ENCODE measurements around the gene B4GALNT4.
"Not testable (repeated sequence)": the region's sequence is repeated elsewhere in the genome, so short reads cannot be mapped to it uniquely, and the experiment has no call there.

B4GALNT4 gene

DNA sequence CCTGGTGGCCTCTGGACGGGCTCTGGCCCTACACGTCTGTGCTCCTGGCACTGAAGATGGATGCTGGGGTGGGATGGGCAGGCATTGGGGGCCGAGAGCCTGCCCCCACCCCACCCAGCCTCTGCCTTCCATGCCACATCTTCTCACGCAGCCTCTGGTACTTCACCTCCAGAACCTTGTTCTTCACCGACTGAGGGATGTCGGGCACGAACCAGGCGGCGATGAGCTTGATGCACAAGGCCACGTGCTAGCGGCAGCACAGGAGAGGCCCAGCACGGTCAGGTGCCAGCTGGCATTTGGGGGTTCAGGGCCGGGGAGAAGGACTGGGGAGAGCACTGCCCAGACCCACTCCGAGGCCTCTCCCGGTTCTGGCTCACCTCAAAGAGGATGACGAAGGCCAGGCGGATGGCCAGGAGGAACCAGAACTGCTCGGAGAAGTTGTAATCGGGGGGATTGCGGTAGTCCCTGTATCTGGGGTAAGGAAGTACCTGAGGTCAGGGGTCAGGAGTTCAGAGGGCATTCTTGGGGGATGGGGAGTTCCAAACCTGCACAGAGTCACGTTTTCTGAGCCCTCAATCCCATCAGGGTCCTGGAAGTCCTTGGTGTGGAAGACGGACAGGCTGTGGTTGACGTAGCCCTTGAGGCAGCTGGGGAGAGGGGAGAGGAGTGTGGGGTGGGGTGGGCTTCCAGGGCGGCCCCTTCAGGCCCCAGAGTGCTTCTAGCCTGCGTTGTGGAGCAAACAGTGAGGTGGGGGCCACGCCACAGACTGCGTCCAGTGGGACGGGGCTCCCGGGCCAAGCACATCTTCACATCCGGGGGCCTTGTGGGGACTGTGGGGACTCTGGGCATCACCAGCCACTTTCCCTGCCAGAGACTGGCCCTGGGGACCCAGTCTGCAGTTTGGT is 49.3 kb downstream of the B4GALNT4 start:
- Histone ChIP-seq H3K9me3 (ENCODE audit: insufficient read depth, low read depth, low read length) (no peaks in the 10 kb centered on the region), H3K9ac (ENCODE audit: low read depth, low read length) (no peak overlapping the region), H3K4me1 (ENCODE audit: insufficient read depth, low read length) (no peaks in the 10 kb centered on the region), H3K36me3 (ENCODE audit: insufficient read depth, low read depth, low read length) (no peaks in the 10 kb centered on the region), H3K4me3 (ENCODE audit: low read length) (no peak overlapping the region), H3K27me3 (ENCODE audit: insufficient read depth, low read length) (peaks cover 47% of the 10 kb centered on the region), H3K27ac (ENCODE audit: low read length) (no peak overlapping the region)

DNA sequence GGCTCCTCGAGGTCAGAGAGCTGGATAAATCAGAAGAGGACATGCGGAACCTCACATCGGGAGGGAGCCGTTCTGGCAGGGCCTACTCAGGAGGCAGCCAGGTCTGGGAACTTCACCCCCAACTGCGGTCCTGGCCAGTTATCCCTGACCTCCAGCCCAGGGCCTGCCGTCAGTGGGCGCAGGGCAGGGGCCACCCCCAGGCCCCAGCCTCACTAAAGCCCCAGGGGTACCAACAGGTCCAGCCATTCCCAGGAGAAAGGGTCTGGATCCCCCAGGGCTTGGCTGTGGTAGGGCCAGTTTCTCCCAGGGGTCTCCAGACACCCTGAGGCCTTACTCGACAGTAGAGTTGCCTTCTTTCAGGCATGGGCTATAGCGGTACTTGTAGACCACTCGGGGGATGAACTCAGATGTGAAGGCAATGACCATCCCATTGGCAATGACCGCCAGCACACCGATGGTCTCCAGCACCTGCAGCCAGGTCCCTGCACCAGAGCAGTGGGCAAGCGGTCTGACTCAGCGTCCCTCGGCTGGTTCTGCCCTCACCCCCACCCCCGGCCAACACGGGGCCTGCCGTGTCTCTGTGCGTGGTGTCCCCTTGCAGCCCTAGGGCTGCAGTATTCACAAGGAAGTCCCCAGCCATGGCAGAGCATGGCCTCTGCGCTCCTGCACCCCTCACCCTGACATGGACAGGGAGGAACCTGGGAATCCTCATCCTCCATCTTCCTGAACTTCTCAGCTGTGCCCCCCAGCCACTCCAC is 50.1 kb downstream of the B4GALNT4 start:
- Histone ChIP-seq H3K9ac (ENCODE audit: low read depth, low read length) (no peak overlapping the region), H3K4me1 (ENCODE audit: insufficient read depth, low read length) (no peaks in the 10 kb centered on the region), H3K9me3 (ENCODE audit: insufficient read depth, low read depth, low read length) (no peaks in the 10 kb centered on the region), H3K4me3 (ENCODE audit: low read length) (no peak overlapping the region), H3K36me3 (ENCODE audit: insufficient read depth, low read depth, low read length) (no peaks in the 10 kb centered on the region), H3K27ac (ENCODE audit: low read length) (no peak overlapping the region), H3K27me3 (ENCODE audit: insufficient read depth, low read length) (peaks cover 48% of the 10 kb centered on the region)

DNA sequence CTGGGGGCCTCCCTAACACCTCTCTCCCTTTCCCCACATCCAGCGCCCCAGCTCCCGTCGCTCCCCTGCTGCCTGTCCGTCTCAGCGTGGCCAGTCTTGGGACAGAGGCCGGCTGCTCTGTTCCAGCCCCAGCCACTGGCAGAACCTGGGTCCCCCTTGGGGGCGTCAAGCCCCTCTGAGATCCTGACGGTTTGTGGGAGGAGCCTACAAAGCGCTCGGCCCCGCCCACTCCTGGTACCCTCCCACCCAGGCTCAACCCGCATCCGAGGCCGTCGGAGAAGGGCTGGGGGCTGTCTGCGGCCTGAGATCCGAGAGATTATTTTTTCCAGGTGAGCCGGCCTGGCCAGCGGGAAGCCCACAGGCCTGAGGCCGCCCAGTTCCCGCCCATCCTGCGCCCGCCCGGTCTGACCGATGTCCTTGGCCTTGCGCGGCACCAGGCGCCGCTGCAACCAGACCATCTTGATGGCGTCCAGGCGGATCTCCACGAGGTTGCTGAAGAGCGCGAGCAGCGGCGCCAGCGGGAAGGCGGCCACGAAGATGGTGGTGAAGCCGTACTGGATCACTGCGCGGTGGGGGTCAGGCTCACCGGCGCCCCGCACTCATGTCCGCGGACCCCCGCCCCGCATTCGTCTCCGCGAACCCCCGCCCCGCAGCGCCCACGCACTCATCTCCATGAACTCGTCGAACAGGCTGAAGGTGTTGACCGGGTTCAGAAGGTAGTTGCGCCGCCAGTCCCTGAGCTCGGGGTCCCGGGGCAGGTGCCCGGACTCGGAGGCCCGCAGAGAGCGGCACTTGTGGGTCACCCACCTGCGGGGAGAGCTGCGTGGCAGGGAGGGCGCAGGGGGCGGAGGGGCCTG is 51.0 kb downstream of the B4GALNT4 start:
- H3K9ac ChIP-seq (ENCODE audit: low read depth, low read length) = no peak overlapping the region
- peaks cover 51% of the 10 kb centered on the region for H3K27me3 ChIP-seq (ENCODE audit: insufficient read depth, low read length)
- no peaks in the 10 kb centered on the region for H3K36me3 ChIP-seq (ENCODE audit: insufficient read depth, low read depth, low read length)
- H3K9me3 ChIP-seq (ENCODE audit: insufficient read depth, low read depth, low read length) = no peaks in the 10 kb centered on the region
- no peak overlapping the region for H3K4me3 ChIP-seq (ENCODE audit: low read length)
- H3K4me1 ChIP-seq (ENCODE audit: insufficient read depth, low read length) = no peaks in the 10 kb centered on the region
- H3K27ac ChIP-seq (ENCODE audit: low read length) = no peak overlapping the region

DNA sequence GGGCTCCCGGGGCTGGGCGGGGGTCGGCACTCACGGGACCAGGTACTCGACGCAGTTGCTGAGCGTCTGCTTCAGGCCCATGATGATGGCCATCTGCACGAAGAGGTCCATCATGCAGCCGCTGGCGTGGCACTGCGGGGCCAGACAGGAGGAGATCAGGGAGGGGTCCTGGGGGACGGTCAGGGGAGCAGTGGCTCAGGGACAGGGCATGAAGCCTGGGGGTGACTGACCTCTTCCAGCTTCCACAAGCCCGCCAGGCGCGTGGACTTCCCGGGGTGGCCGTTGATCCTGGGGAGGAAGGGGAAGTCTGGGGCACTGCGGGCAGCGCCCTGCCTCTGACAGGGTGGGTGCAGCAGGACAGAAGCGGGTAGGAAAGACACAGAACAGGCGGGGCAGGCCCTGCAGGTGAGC is 51.6 kb downstream of the B4GALNT4 start:
- Histone ChIP-seq H3K9ac (ENCODE audit: low read depth, low read length) (no peak overlapping the region), H3K27me3 (ENCODE audit: insufficient read depth, low read length) (peaks cover 46% of the 10 kb centered on the region), H3K9me3 (ENCODE audit: insufficient read depth, low read depth, low read length) (no peaks in the 10 kb centered on the region), H3K27ac (ENCODE audit: low read length) (no peak overlapping the region), H3K4me3 (ENCODE audit: low read length) (no peak overlapping the region), H3K36me3 (ENCODE audit: insufficient read depth, low read depth, low read length) (no peaks in the 10 kb centered on the region), H3K4me1 (ENCODE audit: insufficient read depth, low read length) (no peaks in the 10 kb centered on the region)

DNA sequence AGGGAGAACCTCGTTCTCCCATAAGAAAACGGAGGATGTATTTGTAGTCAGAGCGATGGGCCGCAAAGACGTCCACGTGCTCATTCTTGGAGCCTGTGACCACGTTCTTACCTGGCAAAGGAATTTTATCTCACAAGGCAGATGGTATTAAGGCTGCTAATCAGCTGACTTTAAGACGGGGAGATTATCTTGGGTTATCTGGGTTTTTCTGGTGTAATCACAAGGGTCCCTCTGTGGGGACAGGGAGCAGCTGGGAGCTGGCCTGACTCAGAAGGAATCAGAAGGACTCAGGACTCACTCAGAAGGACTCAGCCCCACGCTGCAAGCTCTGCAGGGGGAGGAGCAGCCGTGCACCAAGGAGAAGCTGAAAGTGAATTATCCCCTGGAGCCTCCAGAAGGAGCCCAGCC is 53.0 kb downstream of the B4GALNT4 start:
- Histone ChIP-seq H3K9me3 (ENCODE audit: insufficient read depth, low read depth, low read length) (no peaks in the 10 kb centered on the region), H3K36me3 (ENCODE audit: insufficient read depth, low read depth, low read length) (no peaks in the 10 kb centered on the region), H3K9ac (ENCODE audit: low read depth, low read length) (no peak overlapping the region), H3K4me3 (ENCODE audit: low read length) (no peak overlapping the region), H3K27me3 (ENCODE audit: insufficient read depth, low read length) (peaks cover 35% of the 10 kb centered on the region), H3K4me1 (ENCODE audit: insufficient read depth, low read length) (no peaks in the 10 kb centered on the region), H3K27ac (ENCODE audit: low read length) (no peak overlapping the region)

DNA sequence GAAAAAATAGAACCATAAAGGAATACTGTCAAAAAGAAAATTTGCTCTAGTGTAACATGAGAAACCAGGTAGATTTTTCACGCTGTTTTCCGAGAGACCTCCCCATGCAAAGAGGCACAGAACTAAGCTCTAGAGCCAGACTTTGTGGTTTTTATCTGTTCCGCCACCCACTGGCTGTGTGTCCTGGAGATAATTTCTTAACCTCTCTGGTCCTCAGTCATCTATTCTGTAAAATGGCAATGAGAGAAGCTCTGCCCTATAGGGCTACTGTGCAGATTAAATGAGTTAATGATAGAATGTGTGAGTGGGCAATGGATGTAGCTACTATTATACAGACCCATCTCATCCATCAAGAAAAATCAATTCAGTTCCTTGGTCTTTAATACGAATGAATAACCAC is 54.9 kb downstream of the B4GALNT4 start:
- peaks cover 16% of the 10 kb centered on the region; the same call in 1 of the 2 replicates for H3K27me3 ChIP-seq (ENCODE audit: insufficient read depth, low read length)

DNA sequence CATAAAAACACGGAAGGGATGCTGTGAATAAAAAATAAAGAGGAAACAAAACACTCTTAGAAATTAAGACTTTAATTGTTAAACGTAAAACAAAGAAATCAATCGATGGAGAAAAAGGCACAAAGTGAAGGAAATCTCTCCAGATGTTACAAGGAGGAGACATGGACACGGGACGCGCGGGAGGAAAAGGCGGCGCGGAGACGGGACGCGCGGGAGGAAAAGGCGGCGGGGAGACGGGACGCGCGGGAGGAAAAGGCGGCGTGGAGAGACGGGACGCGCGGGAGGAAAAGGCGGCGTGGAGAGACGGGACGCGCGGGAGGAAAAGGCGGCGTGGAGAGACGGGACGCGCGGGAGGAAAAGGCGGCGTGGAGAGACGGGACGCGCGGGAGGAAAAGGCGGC is 55.5 kb downstream of the B4GALNT4 start:
- H3K27ac ChIP-seq (ENCODE audit: low read length); H3K4me1 ChIP-seq (ENCODE audit: insufficient read depth, low read length); H3K36me3 ChIP-seq (ENCODE audit: insufficient read depth, low read depth, low read length); H3K4me3 ChIP-seq (ENCODE audit: low read length); H3K9ac ChIP-seq (ENCODE audit: low read depth, low read length); H3K9me3 ChIP-seq (ENCODE audit: insufficient read depth, low read depth, low read length): not testable (repeated sequence)
- peaks cover 11% of the 10 kb centered on the region; the same call in 1 of the 2 replicates for H3K27me3 ChIP-seq (ENCODE audit: insufficient read depth, low read length)

More for the DNA sequence above, 54.9 kb downstream of the B4GALNT4 start:
- Histone ChIP-seq H3K4me3 (ENCODE audit: low read length) (no peak overlapping the region), H3K36me3 (ENCODE audit: insufficient read depth, low read depth, low read length) (no peaks in the 10 kb centered on the region), H3K9me3 (ENCODE audit: insufficient read depth, low read depth, low read length) (no peaks in the 10 kb centered on the region), H3K4me1 (ENCODE audit: insufficient read depth, low read length) (no peaks in the 10 kb centered on the region), H3K27ac (ENCODE audit: low read length) (no peak overlapping the region), H3K9ac (ENCODE audit: low read depth, low read length) (no peak overlapping the region)

DNA sequence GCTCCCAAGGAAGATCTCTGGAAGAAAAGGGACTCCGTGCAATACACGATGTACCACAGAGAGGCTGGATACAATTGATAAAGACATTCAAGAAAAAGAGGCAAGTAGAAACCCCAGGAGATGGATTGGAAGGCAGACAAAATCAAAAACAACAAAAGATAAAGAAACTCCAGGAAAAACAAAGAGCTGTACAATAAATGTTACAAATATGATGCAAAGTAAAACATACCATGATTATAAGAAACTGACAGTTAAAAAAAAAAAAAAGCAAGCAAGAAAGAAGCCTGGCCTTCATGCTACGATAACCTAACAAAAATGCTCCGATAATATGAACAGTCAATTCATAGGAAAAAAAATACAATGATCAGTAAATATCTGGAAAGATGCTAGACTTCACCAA is 56.0 kb downstream of the B4GALNT4 start:
- Histone ChIP-seq H3K27me3 (ENCODE audit: insufficient read depth, low read length) (peaks cover 11% of the 10 kb centered on the region; the same call in 1 of the 2 replicates), H3K27ac (ENCODE audit: low read length) (no peak overlapping the region), H3K4me3 (ENCODE audit: low read length) (no peak overlapping the region), H3K9me3 (ENCODE audit: insufficient read depth, low read depth, low read length) (no peaks in the 10 kb centered on the region), H3K36me3 (ENCODE audit: insufficient read depth, low read depth, low read length) (no peaks in the 10 kb centered on the region), H3K4me1 (ENCODE audit: insufficient read depth, low read length) (no peaks in the 10 kb centered on the region), H3K9ac (ENCODE audit: low read depth, low read length) (no peak overlapping the region)

DNA sequence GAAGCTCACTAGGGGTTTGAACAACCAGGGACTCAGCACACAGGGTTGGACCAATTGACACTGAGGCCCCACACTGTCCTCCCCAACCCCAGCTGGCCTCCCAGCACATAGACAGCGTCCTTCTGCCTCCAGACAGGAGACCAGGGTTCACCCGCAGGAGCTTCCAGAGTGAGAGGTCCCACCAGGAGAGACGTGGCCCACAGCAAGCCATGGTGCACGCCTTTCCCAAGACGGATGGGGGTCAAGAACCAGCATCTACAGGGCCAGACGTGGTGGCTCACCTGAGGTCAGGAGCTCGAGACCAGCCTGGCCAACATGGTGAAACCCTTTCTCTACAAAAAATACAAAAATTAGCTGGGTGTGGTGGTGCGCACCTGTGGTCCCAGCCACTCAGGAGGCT is 57.6 kb downstream of the B4GALNT4 start:
- Histone ChIP-seq H3K27ac (ENCODE audit: low read length) (no peak overlapping the region), H3K4me3 (ENCODE audit: low read length) (no peak overlapping the region), H3K36me3 (ENCODE audit: insufficient read depth, low read depth, low read length) (no peaks in the 10 kb centered on the region), H3K4me1 (ENCODE audit: insufficient read depth, low read length) (no peaks in the 10 kb centered on the region), H3K27me3 (ENCODE audit: insufficient read depth, low read length) (peaks cover 11% of the 10 kb centered on the region; the same call in 1 of the 2 replicates), H3K9me3 (ENCODE audit: insufficient read depth, low read depth, low read length) (no peaks in the 10 kb centered on the region), H3K9ac (ENCODE audit: low read depth, low read length) (no peak overlapping the region)

DNA sequence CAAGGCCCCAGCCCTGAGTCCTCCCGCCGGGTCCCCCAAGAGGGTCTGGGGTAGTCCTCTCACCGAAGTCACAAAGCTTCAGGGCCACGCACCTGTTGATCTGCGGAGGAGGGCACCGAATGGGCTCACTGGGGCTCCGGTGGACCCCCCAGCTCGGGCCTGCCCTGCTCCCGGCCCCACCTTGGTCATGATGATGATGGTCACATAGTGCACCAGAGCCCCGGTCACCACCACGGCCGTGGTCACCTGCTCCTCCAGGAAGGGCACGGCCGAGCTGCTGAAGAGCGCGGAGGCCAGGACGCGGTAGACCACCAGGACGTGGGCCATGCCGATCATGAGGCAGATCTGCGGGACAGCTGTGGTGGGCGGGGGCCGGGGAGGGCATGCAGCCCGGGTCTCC is 59.0 kb downstream of the B4GALNT4 start:
- peaks cover 11% of the 10 kb centered on the region; the same call in 1 of the 2 replicates for H3K27me3 ChIP-seq (ENCODE audit: insufficient read depth, low read length)
- no peaks in the 10 kb centered on the region for H3K9me3 ChIP-seq (ENCODE audit: insufficient read depth, low read depth, low read length)
- no peak overlapping the region for H3K9ac ChIP-seq (ENCODE audit: low read depth, low read length)
- H3K4me3 ChIP-seq (ENCODE audit: low read length) = no peak overlapping the region
- H3K4me1 ChIP-seq (ENCODE audit: insufficient read depth, low read length) = no peaks in the 10 kb centered on the region
- H3K27ac ChIP-seq (ENCODE audit: low read length) = no peak overlapping the region
- H3K36me3 ChIP-seq (ENCODE audit: insufficient read depth, low read depth, low read length) = no peaks in the 10 kb centered on the region

DNA sequence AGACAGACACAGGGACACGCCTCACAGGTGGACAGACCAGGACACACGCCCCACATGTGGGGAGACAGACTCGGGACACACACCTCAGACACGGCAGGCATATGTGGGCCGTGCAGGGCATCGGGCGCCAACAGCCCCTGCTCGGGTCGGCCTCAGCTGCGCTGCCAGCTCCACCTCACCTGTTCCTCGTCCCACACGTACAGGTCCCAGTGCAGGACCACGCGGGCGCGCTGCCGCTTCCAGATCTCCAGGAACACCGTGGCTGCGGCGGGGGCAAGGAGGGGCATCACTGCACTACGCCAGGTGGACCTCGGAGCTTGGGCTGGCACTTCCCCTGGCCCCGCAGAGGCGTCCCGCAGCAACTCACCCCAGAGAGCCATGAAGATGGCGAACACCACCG is 60.1 kb downstream of the B4GALNT4 start:
- no peak overlapping the region for H3K27ac ChIP-seq (ENCODE audit: low read length)
- H3K4me1 ChIP-seq (ENCODE audit: insufficient read depth, low read length) = no peaks in the 10 kb centered on the region
- no peak overlapping the region for H3K9ac ChIP-seq (ENCODE audit: low read depth, low read length)
- no peak overlapping the region for H3K4me3 ChIP-seq (ENCODE audit: low read length)
- H3K36me3 ChIP-seq (ENCODE audit: insufficient read depth, low read depth, low read length) = no peaks in the 10 kb centered on the region
- no peaks in the 10 kb centered on the region for H3K9me3 ChIP-seq (ENCODE audit: insufficient read depth, low read depth, low read length)
- H3K27me3 ChIP-seq (ENCODE audit: insufficient read depth, low read length) = peaks cover 8% of the 10 kb centered on the region; the same call in 1 of the 2 replicates
